ENCODE results near the gene WDR62.

WDR62 gene

DNA sequence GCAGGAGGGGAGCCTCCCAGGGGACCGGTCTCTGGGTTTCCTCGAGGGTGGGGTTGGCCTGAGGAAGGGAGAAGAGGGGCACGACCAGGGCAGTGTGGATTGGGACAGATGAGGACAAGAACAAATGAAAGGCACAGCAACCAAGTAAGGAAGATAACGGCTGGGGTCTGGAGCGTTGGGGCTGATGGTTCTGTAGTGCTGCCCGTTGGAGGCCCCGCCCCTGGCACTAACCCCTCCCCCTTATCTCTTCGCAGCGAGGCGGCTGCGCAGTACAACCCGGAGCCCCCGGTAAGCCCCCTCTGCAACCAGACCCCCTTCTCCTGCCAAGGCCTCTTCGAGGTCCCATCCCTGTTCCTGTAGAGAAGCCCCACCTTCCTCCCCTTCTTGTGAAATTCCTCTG is 87.3 kb downstream of the WDR62 start:
- no peak for DNase-seq (ENCODE audit: low read depth)

DNA sequence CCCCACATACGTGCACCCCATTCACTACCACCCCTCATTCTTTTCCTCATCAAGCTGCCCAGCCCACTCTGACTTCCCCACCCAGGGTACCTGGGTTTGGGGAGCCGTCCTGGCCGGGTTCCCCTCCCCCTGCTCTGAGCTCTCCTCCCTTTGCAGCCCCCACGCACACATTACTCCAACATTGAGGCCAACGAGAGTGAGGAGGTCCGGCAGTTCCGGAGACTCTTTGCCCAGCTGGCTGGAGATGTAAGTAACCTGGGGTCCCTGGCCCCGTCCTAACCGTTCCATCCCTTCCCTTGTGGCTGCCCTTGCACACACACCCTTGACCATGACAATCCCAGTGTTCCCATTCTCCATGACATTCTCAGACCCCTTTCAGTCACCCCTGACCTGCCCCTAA is 87.8 kb downstream of the WDR62 start:
- DNase-seq (ENCODE audit: low read depth), result no peak

DNA sequence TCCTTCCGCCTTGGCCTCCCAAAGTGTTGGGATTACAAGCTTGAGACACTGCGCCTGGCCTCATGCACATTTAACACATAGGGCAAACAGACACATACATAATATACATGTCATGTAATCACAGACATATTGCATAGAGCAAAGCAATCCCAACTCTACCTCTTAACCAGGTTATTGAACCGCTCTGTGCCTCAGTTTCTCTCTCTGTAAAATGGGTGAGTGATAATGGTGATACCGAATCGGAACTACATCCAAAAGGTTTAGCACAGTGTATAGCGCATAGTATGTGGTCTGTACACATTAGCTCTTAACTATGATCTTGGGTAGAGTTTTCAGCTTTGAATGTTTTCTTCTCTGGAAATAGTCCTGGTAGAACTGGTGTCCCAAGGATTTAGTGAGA is 89.9 kb downstream of the WDR62 start:
- no peak for DNase-seq (ENCODE audit: low read depth)

DNA sequence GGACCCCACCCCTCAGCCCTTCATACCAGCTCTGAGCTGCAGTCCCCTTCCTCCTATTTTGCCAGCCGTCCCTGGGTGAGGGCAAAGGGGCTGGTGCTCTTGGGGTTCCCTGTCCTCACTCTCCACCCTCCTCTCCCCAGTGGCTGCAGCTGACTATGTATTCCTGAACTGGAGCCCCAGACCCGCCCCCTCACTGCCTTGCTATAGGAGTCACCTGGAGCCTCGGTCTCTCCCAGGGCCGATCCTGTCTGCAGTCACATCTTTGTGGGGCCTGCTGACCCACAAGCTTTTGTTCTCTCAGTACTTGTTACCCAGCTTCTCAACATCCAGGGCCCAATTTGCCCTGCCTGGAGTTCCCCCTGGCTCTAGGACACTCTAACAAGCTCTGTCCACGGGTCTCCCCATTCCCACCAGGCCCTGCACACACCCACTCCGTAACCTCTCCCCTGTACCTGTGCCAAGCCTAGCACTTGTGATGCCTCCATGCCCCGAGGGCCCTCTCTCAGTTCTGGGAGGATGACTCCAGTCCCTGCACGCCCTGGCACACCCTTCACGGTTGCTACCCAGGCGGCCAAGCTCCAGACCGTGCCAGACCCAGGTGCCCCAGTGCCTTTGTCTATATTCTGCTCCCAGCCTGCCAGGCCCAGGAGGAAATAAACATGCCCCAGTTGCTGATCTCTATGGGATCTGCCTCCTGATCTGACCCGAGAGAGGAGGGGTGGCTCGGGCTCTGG is 95.1 kb downstream of the WDR62 start:
- DNase-seq (ENCODE audit: low read depth), result no peak

DNA sequence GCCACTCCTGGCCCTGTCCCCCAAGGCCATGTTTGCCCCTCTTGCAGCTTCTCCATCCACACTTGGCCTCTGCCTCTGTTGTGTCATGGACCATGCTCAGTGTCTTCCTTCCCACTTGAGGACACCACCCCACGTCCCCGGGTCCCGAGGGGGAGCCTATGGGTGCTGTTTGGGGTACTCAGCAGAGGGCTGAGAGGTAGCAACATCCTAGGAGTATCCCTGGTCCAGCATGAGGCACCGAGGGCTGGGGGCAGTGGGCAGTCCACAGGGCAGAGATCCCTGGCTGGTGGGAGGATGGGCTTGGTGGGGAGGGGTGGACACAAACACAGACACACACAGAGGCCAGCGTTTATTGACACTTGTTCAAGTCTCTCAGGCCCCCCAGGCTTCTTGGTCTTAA is 95.9 kb downstream of the WDR62 start:
- no peak for DNase-seq (ENCODE audit: low read depth)

DNA sequence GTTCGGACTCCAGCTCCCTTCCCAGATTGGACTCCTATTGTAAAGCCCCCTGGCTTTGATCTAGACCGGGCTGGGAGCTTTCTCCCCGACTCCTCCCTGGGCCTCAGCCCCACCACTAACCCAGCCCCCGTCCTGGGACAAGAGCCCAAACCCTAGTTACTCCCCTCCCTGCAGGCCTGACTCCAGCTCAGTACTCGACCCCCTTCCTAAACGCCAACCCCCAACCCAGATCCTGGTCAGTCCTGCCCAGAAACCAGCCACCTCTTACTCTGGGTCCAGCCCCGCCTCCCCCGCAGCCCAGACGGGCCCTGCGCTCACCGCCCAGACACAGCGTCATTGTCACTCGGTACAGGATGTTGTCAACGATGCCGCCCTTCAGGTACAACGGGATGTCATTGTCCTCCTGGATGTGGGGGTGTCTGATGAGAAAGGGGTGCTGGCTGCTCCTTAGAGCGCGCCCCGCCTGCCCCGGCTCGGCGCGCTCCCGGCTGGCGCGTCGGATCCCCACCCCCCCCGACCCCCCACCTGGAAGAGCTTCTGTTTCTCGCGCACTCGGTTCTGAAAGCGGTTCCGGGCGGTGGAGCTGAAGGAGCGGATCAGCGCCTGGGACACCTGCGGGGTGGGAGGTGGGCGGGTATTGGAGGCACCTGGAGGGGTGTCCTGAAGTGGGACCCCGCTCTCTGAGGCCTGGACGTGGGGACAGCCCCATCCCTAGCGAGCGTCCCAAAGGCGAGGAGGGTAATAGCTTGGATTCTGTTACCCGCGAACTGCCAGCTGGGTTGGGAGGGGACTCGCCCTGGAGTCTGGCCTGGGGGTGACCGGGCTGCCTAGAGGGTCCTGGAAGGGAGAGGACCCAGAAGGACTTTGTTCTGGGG is 96.7 kb downstream of the WDR62 start:
- DNase-seq (ENCODE audit: low read depth), result peak; percentile 27

DNA sequence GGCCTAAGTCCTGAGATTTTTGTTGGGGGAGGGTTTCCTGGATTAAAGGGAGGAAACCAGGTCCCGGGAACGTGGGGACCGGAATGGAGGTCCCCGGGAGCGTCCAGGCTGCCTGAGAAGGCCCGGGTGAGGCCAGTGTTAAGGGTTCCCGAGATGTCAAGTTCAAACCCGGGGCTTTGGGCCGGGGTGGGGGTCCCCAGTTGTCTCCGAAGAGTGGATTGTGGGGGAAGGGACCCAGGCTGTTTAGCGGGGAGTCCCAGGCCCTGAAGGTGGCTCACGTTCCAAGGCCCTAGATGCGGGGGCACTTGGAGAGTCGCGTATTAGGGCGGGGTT is 97.3 kb downstream of the WDR62 start:
- no peak for DNase-seq (ENCODE audit: low read depth)

DNA sequence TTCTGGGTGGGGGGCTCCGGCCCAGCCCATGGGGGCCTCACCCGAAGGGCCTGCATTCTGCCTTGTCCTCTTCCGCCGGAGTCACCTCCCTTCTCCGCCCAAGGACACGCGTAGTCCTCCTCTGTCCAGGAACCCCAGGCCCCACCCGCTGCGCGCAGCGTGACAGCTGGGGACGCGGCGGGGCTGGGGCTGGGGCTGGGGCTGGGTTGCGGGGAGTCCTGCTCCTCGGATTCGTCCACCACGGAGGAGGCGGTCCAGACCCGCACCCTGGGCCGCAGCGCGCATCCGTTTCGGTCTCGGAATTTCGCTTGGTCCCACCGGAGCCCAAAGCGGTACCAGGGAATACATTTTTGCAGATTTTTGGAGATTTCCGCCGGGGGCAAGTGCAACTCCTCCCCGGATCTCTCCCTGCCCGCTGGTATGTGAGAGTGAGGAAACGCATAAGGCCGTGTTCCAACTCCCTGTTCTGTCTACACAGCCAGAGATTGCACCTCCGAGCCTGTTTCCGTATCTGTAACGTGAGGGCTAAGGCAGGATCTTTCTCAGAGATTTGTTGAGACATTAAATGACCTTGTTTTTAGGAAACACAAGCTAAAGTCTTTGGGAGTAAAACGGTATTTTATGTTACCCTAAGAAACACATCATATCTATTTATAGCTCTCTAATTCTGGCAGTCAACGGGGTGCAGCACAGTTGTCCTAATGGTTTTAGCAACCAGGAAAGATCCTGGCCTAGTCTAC is 97.8 kb downstream of the WDR62 start, which contains the start of gene COX7A1:
Gene COX7A1 (minus strand): TSS at position 96 of the 740 bp plus-strand sequence. CDS start 40 bp downstream, at position 56.
- DNase-seq (ENCODE audit: low read depth), result peak; percentile 71

DNA sequence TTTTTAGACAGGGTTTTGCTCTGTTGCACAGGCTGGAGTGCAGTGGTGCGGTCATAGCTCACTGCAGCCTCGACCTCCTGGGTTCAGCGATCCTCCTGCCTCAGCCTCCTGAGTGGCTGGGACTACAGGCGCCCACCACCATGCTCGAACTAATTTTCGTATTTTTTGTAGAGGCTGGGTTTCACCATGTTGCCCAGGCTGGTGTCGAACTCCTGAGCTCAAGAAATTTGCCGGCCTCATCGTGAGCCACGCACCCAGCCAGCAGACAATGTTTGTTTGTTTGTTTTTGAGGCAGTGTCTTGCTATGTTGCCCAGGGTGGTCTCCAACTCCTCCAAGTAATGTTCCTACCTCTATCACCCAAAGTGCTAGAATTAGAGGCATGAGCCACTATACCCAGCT is 98.4 kb downstream of the WDR62 start:
- DNase-seq (ENCODE audit: low read depth), result no peak

Data from iris pigment epithelial cell (primary cell).